ENCODE results near the gene SINHCAF. TPM values are rescaled to one million over a fixed set of nuclear protein-coding genes. Genes with fewer than 3 reads are reported as not detected.

Gene SINHCAF
- total RNA-seq, 1 donor from 2014 or later = 45.7 TPM

DNA sequence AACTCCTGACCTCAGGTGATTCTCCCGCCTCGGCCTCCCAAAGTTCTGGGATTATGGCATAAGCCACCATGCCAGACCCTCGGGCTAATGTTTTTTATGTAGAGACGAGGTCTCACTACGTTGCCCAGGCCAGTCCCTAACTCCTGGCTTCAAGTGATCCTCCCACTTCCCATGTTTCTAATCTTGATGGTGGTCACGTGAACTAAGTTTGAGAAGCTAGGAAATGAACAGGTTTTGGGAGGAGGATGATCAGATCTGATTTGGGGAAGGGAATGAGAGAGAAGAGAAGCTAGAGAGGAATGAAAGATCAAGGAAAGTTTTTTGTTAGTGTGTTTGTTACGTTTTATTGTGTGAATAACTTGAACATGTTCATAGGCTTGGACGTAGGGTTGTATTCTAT lies 17.2 kb upstream of the SINHCAF start:
- Histone ChIP-seq H3K4me1 (no peaks in the 10 kb centered on the region), H3K36me3 (no peaks in the 10 kb centered on the region), H3K4me3 (no peak overlapping the region), H3K9me3 (no peaks in the 10 kb centered on the region), H3K27ac (no peak overlapping the region), H3K27me3 (no peaks in the 10 kb centered on the region)
- TF ChIP-seq, protein P1, sequence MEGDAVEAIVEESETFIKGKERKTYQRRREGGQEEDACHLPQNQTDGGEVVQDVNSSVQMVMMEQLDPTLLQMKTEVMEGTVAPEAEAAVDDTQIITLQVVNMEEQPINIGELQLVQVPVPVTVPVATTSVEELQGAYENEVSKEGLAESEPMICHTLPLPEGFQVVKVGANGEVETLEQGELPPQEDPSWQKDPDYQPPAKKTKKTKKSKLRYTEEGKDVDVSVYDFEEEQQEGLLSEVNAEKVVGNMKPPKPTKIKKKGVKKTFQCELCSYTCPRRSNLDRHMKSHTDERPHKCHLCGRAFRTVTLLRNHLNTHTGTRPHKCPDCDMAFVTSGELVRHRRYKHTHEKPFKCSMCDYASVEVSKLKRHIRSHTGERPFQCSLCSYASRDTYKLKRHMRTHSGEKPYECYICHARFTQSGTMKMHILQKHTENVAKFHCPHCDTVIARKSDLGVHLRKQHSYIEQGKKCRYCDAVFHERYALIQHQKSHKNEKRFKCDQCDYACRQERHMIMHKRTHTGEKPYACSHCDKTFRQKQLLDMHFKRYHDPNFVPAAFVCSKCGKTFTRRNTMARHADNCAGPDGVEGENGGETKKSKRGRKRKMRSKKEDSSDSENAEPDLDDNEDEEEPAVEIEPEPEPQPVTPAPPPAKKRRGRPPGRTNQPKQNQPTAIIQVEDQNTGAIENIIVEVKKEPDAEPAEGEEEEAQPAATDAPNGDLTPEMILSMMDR (IDR thresholded peaks at IDR 0.05) = no peak
- DNase-seq (no peak), ATAC-seq (no peak)
- intact Hi-C loops (cut with DNase I) = no loop called here

DNA sequence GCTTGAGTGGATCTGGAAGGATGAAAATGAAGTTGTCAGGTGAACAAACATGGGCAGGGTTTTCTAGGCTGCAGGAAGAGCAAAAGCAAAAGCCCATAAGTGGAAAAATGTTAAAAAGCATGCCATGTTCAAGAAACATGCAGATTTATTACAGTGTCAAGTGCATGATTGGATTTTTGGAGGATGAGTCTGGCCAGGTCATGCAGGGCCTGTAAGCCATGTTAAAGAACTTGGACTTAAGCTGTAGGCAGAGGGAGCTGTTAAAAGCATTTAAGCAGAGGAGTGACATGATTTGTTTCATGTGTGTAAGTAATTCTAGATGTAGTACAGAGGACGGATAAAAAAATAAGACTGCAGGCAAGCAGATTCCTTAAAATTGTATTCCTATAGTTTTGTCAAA lies 16.3 kb upstream of the SINHCAF start:
- Histone ChIP-seq H3K9me3 (no peaks in the 10 kb centered on the region), H3K4me3 (no peak overlapping the region), H3K4me1 (no peaks in the 10 kb centered on the region), H3K27me3 (no peaks in the 10 kb centered on the region), H3K36me3 (no peaks in the 10 kb centered on the region), H3K27ac (no peak overlapping the region)
- TF ChIP-seq, protein P1 (IDR thresholded peaks at IDR 0.05) = no peak
- ATAC-seq (no peak), DNase-seq (no peak)
- intact Hi-C loops (cut with DNase I) = no loop called here

DNA sequence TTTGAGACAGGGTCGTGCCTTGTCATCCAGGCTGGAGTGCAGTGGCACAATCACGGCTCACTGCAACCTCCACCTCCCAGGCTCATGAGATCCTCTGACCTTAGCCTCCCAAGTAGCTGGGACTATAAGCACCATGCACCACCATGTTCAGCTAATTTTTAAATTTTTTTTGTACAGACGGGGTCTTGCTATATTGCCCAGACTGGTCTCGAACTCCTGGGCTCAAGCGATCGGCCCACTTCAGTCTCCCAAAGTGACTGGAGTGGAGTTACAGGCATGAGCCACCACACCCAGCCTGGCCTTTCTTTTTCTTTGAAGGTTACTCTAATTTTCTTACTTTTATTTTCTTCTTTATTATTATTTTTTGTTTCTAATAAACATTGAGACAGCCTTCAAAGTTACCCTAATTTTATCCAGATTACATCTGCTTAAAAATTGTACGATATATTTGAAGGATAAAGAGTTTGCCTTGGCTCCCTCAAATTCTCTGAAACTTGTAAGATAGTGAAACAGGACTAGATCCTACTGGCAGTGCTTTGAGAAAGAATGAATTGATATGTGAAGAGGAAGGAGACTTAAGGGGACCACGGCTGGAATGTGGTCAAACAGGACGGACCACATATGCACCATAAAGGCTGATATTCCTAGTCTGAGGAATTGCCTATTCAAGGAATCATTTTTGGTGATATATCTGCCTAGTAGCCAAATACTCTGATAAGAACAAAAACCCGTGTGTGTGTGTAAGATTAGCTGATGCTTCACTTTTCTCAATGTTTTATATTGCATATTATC lies 14.1 kb upstream of the SINHCAF start:
- H3K4me1 ChIP-seq = no peaks in the 10 kb centered on the region
- no peak for ATAC-seq
- intact Hi-C loops (cut with DNase I) = no loop called here
- TF ChIP-seq, protein P1 (IDR thresholded peaks at IDR 0.05) = no peak
- no peaks in the 10 kb centered on the region for H3K27me3 ChIP-seq
- no peak for DNase-seq
- no peaks in the 10 kb centered on the region for H3K36me3 ChIP-seq
- H3K4me3 ChIP-seq = no peak overlapping the region
- H3K9me3 ChIP-seq = no peaks in the 10 kb centered on the region
- H3K27ac ChIP-seq = no peak overlapping the region

DNA sequence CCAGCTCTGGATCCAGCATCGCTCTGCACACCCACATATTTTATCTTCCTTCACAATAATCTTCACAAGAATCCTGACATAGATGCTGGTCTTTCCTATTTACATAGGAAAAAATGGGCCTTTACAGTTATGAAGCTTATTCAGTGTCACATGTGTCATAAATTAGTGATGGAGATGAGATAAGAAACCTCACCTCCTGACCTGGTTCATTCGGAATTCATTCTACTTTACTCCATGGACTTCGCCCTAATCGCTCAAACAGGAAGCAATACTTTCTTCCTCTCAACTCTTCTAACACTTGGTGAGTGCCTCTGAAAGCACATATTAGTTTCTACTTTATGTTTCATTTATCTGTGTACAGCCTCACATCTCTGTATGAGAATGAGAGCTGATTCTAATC lies 12.0 kb upstream of the SINHCAF start:
- no peak for ATAC-seq

DNA sequence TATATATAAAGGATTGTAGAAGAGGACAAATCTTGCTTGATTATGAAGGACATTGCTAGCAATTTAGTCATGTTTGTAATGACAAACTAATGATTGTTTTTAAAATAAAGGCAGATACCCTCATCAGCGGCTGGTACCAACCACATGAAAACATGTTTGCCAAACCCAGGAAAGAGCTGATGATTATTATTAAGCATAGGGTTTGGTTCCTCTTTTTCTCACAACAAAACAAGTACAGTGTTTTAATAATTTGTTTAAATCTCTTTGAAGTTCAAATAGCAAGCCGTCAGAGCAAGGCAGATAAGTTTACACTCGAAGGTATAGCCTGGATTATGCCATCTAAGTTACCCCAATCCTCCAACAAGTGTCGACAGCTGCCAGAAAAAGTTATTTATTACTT lies 5.3 kb upstream of the SINHCAF start:
- Histone ChIP-seq H3K4me1 (peaks cover 7% of the 10 kb centered on the region), H3K36me3 (no peaks in the 10 kb centered on the region), H3K27ac (no peak overlapping the region), H3K4me3 (no peak overlapping the region), H3K9me3 (no peaks in the 10 kb centered on the region), H3K27me3 (no peaks in the 10 kb centered on the region)
- TF ChIP-seq, protein P1 (IDR thresholded peaks at IDR 0.05) = no peak
- no peak for DNase-seq
- intact Hi-C loops (cut with DNase I) = no loop called here
- ATAC-seq = no peak

More for the DNA sequence above, 12.0 kb upstream of the SINHCAF start:
- Histone ChIP-seq H3K36me3 (no peaks in the 10 kb centered on the region), H3K27ac (no peak overlapping the region), H3K9me3 (no peaks in the 10 kb centered on the region), H3K4me3 (no peak overlapping the region), H3K4me1 (no peaks in the 10 kb centered on the region), H3K27me3 (no peaks in the 10 kb centered on the region)
- intact Hi-C loops (cut with DNase I) = no loop called here
- TF ChIP-seq, protein P1 (IDR thresholded peaks at IDR 0.05) = no peak
- DNase-seq = no peak
